Measurements from ENCODE around the gene MYO9B. TPM values are rescaled to one million over a fixed set of nuclear protein-coding genes. Genes with fewer than 3 reads are reported as not detected.

Gene MYO9B
- total RNA-seq, 1 experiment from 2014 or later, result 58.6 TPM

- Histone ChIP-seq H4K91ac (ENCODE audit: insufficient read length, low read depth, low read length) (peak overlapping the region; percentile 15), H3K27me3 (ENCODE audit: insufficient read depth, low read length) (no peaks in the 10 kb centered on the region), H3K9ac (ENCODE audit: extremely low read depth, insufficient read length, low read length) (no peak overlapping the region), H2BK20ac (ENCODE audit: low read depth, low read length, poor library complexity, severe bottlenecking) (no peak overlapping the region), H2AFZ (ENCODE audit: low read length) (no peak overlapping the region), H3K23me2 (ENCODE audit: insufficient read length, low read depth, low read length, poor library complexity, severe bottlenecking) (no peaks in the 10 kb centered on the region), H3K18ac (ENCODE audit: insufficient read length, low read depth, low read length) (no peak overlapping the region), H3K4me1 (ENCODE audit: insufficient read depth, low read length) (peaks cover 7% of the 10 kb centered on the region; the same call in 1 of the 2 replicates), H2BK5ac (ENCODE audit: insufficient read length, low read length) (no peak overlapping the region), H3K56ac (ENCODE audit: insufficient read length, low read depth, low read length) (no peak overlapping the region), H3K79me2 (ENCODE audit: insufficient read depth, low read length) (no peaks in the 10 kb centered on the region), H3K9me3 (ENCODE audit: control insufficient read depth, low read depth, low read length) (no peaks in the 10 kb centered on the region), H3T11ph (ENCODE audit: low read length) (no peak overlapping the region), H3K14ac (ENCODE audit: insufficient read depth, low read length) (no peak overlapping the region), H2AK5ac (ENCODE audit: insufficient read length, low read length) (no peak overlapping the region), H2BK12ac (ENCODE audit: insufficient read length, low read depth, low read length) (no peak overlapping the region), H3K4me2 (ENCODE audit: insufficient read depth, insufficient read length, low read length) (no peak overlapping the region), H3K4ac (ENCODE audit: low read depth, low read length) (no peak overlapping the region), H4K20me1 (ENCODE audit: control insufficient read depth, insufficient read depth, insufficient read length) (peaks cover 2% of the 10 kb centered on the region), H2BK15ac (ENCODE audit: low read depth, low read length) (no peak overlapping the region), H3K27ac (ENCODE audit: insufficient read length, low read depth, low read length) (no peak overlapping the region), H4K5ac (ENCODE audit: insufficient read length, low read depth, low read length) (no peak overlapping the region), H3K23ac (ENCODE audit: insufficient read length, low read depth, low read length) (no peak overlapping the region), H3K79me1 (ENCODE audit: insufficient read depth, low read depth, low read length, poor library complexity, severe bottlenecking) (no peaks in the 10 kb centered on the region), H4K8ac (replicated peaks; ENCODE audit: insufficient read length, low read depth, low read length) (no peak overlapping the region), H2BK120ac (ENCODE audit: low read depth, low read length, poor library complexity, severe bottlenecking) (no peak overlapping the region)
- TF ChIP-seq CTCF (conservative IDR thresholded peaks at IDR 0.05), result no peak
- Mint-ChIP-seq H3K4me1 (peaks cover 26 to 30% of the 10 kb centered on the region in 2 experiments), H3K4me3 (peak overlapping the region in 1 of 2 experiments; percentile 25; a peak in 2 of 5 replicates), H3K27me3 (ENCODE audit: low read depth) (no peaks in the 10 kb centered on the region; the same call in none of the 2 replicates), H3K9me3 (no peaks in the 10 kb centered on the region; a peak in 1 of 5 replicates), H3K36me3 (ENCODE audit: insufficient read depth in 1 of 3, low read depth in 3 of 3) (peaks cover 12 to 21% (median 13%) of the 10 kb centered on the region in 3 experiments; a peak in 5 of 7 replicates), H3K27ac (peak overlapping the region in 1 of 3 experiments; percentile 65; a peak in 4 of 7 replicates)
- WGBS (ENCODE audit: extremely low coverage, insufficient read length, low lambda C conversion rate), result no CpG with 5 or more reads among the region's 7 CpGs
- no peak for DNase-seq
Observed at GRCh38 chr19:17112700-17113099, 37.1 kb downstream of the MYO9B start.
